ENCODE results near the gene USP25. TPM values are rescaled to one million over a fixed set of nuclear protein-coding genes. Genes with fewer than 3 reads are reported as not detected.

Gene USP25
- polyA plus RNA-seq, 4 donors = 8.1 to 22.8 (median 8.9) TPM

GRCh38 chr21:15849927-15850326 lies 120.1 kb downstream of the USP25 start:
- 85 to 91% (median 90%) methylated on average over 2 of the region's 2 CpGs for WGBS, 3 donors
- no peaks in the 10 kb centered on the region for H3K4me1 ChIP-seq (ENCODE audit: control insufficient read depth in 3 of 3, insufficient read depth in 2 of 3, low read depth in 1 of 3, low read length in 2 of 3)
- H3K4me3 ChIP-seq (ENCODE audit: low read depth in 1 of 3, low read length in 3 of 3) = no peak overlapping the region
- no peak for FAIRE-seq
- peaks cover 0 to 3% (median 0%) of the 10 kb centered on the region in 3 donors for H3K36me3 ChIP-seq (ENCODE audit: control insufficient read depth in 3 of 3, insufficient read depth in 2 of 3, low read depth in 1 of 3, low read length in 3 of 3)
- H3K9me3 ChIP-seq (ENCODE audit: control insufficient read depth in 2 of 2, insufficient read depth in 1 of 2, low read depth in 1 of 2, low read length in 1 of 2) = no peaks in the 10 kb centered on the region
- no peaks in the 10 kb centered on the region for H3K27me3 ChIP-seq (ENCODE audit: control insufficient read depth in 3 of 3, insufficient read depth in 3 of 3, low read length in 3 of 3)
- no peak for DNase-seq
- H3K27ac ChIP-seq (ENCODE audit: low read depth in 1 of 3, low read length in 2 of 3) = no peak overlapping the region

DNA sequence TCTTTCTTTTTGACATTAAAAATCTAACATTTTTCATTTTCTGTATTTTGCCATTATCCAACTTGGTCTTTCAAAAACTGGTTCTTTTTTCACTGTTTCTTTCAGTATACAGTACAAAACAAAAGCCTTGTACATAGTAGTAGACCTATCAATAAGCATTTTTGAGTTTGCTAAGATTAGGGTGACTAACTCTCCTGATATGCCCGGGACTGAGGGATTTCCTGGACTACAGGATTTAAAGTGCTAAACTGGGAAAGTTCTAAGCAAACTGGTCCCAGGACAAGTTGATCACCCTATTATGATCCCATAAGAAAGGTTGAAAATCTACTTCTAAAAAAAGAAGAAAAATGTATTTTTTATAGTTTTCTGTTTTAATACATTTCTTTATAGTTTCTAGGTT lies 120.9 kb downstream of the USP25 start:
- H3K4me1 ChIP-seq (ENCODE audit: control insufficient read depth in 3 of 3, insufficient read depth in 2 of 3, low read depth in 1 of 3, low read length in 2 of 3) = no peaks in the 10 kb centered on the region
- peaks cover 0 to 3% (median 0%) of the 10 kb centered on the region in 3 donors for H3K36me3 ChIP-seq (ENCODE audit: control insufficient read depth in 3 of 3, insufficient read depth in 2 of 3, low read depth in 1 of 3, low read length in 3 of 3)
- no peak for DNase-seq
- H3K9me3 ChIP-seq (ENCODE audit: control insufficient read depth in 2 of 2, insufficient read depth in 1 of 2, low read depth in 1 of 2, low read length in 1 of 2) = no peaks in the 10 kb centered on the region
- no peak overlapping the region for H3K4me3 ChIP-seq (ENCODE audit: low read depth in 1 of 3, low read length in 3 of 3)
- 41 to 69% (median 68%) methylated on average over 1 of the region's 1 CpG for WGBS, 3 donors
- H3K27me3 ChIP-seq (ENCODE audit: control insufficient read depth in 3 of 3, insufficient read depth in 3 of 3, low read length in 3 of 3) = no peaks in the 10 kb centered on the region
- FAIRE-seq = no peak
- no peak overlapping the region for H3K27ac ChIP-seq (ENCODE audit: low read depth in 1 of 3, low read length in 2 of 3)

GRCh38 chr21:15852146-15852545 lies 122.4 kb downstream of the USP25 start:
- Histone ChIP-seq H3K27ac (ENCODE audit: low read depth in 1 of 3, low read length in 2 of 3) (no peak overlapping the region), H3K4me3 (ENCODE audit: low read depth in 1 of 3, low read length in 3 of 3) (no peak overlapping the region), H3K27me3 (ENCODE audit: control insufficient read depth in 3 of 3, insufficient read depth in 3 of 3, low read length in 3 of 3) (no peaks in the 10 kb centered on the region), H3K36me3 (ENCODE audit: control insufficient read depth in 3 of 3, insufficient read depth in 2 of 3, low read depth in 1 of 3, low read length in 3 of 3) (peaks cover 0 to 3% (median 0%) of the 10 kb centered on the region in 3 donors), H3K4me1 (ENCODE audit: control insufficient read depth in 3 of 3, insufficient read depth in 2 of 3, low read depth in 1 of 3, low read length in 2 of 3) (no peaks in the 10 kb centered on the region), H3K9me3 (ENCODE audit: control insufficient read depth in 2 of 2, insufficient read depth in 1 of 2, low read depth in 1 of 2, low read length in 1 of 2) (no peaks in the 10 kb centered on the region)
- DNase-seq (no peak), FAIRE-seq (no peak)
- WGBS, 3 donors = 79 to 88% (median 81%) methylated on average over 3 of the region's 3 CpGs

DNA sequence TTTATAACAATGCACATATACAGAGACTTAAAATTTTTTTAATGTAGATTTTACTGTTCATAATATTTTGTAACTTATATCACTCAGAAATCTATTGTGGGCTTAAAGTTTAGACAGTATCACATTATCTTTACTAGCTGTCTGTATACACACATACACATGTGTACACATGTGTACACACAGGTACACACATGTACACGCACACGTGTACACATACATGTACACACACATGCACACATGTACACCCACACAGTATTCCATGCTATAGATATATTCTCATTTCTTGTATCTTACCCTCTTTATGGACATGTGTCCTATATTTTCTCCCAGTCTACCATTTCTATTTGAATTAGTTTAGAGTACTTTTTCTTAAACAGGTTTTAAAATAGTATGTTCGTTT lies 123.3 kb downstream of the USP25 start:
- DNase-seq (no peak), FAIRE-seq (peak; percentile 62)
- H3K9me3 ChIP-seq (ENCODE audit: control insufficient read depth in 2 of 2, insufficient read depth in 1 of 2, low read depth in 1 of 2, low read length in 1 of 2) = no peaks in the 10 kb centered on the region
- H3K27me3 ChIP-seq (ENCODE audit: control insufficient read depth in 3 of 3, insufficient read depth in 3 of 3, low read length in 3 of 3) = no peaks in the 10 kb centered on the region
- peaks cover 0 to 3% (median 0%) of the 10 kb centered on the region in 3 donors for H3K36me3 ChIP-seq (ENCODE audit: control insufficient read depth in 3 of 3, insufficient read depth in 2 of 3, low read depth in 1 of 3, low read length in 3 of 3)
- no peak overlapping the region for H3K27ac ChIP-seq (ENCODE audit: low read depth in 1 of 3, low read length in 2 of 3)
- 96 to 98% (median 98%) methylated on average over 3 of the region's 3 CpGs for whole genome bisulfite sequencing, 3 donors
- H3K4me3 ChIP-seq (ENCODE audit: low read depth in 1 of 3, low read length in 3 of 3) = no peak overlapping the region
- H3K4me1 ChIP-seq (ENCODE audit: control insufficient read depth in 3 of 3, insufficient read depth in 2 of 3, low read depth in 1 of 3, low read length in 2 of 3) = no peaks in the 10 kb centered on the region

DNA sequence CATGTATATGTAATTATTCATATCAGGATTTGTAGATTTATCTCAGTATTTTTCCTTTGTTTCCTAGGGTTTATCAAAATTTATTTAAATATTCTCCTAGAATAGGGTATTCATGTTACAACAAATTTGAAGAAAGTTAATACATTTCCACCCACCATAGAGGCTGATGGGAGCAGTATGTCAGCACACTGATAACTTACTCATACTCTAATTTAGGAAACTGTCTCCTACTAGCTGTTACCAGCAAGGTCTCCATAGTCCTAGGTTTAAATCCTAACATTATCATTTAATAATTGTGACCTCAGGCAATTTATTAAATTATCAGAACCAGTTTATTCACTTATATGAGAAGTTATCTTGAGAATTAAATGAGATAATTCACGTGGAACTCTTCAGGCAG lies 127.0 kb downstream of the USP25 start:
- 82 to 92% (median 88%) methylated on average over 1 of the region's 1 CpG for WGBS, 3 donors
- Histone ChIP-seq H3K27me3 (ENCODE audit: control insufficient read depth in 3 of 3, insufficient read depth in 3 of 3, low read length in 3 of 3) (no peaks in the 10 kb centered on the region), H3K27ac (ENCODE audit: low read depth in 1 of 3, low read length in 2 of 3) (no peak overlapping the region), H3K9me3 (ENCODE audit: control insufficient read depth in 2 of 2, insufficient read depth in 1 of 2, low read depth in 1 of 2, low read length in 1 of 2) (no peaks in the 10 kb centered on the region), H3K4me3 (ENCODE audit: low read depth in 1 of 3, low read length in 3 of 3) (no peak overlapping the region), H3K4me1 (ENCODE audit: control insufficient read depth in 3 of 3, insufficient read depth in 2 of 3, low read depth in 1 of 3, low read length in 2 of 3) (no peaks in the 10 kb centered on the region), H3K36me3 (ENCODE audit: control insufficient read depth in 3 of 3, insufficient read depth in 2 of 3, low read depth in 1 of 3, low read length in 3 of 3) (peaks cover 0 to 3% (median 0%) of the 10 kb centered on the region in 3 donors)
- no peak for DNase-seq
- FAIRE-seq = no peak

DNA sequence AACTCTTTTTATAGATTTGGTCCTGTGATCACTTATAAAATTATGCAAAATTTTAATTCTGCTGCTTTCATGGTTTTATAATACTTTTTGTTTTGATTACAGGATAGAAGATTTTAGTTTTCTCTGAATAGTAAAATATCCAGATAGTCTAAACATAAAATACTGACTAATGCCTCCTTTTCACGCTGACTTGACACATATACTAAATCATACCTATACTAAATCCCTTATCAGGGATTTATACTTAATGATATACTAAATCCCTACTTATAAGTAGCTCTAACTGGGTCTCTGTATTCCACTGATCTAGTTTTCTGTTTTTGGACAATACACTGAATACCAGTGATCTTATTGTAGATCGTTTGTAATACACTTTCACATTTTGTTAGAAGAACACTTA lies 128.0 kb downstream of the USP25 start:
- FAIRE-seq (no peak), DNase-seq (no peak)
- Histone ChIP-seq H3K27ac (ENCODE audit: low read depth in 1 of 3, low read length in 2 of 3) (no peak overlapping the region), H3K4me1 (ENCODE audit: control insufficient read depth in 3 of 3, insufficient read depth in 2 of 3, low read depth in 1 of 3, low read length in 2 of 3) (no peaks in the 10 kb centered on the region), H3K9me3 (ENCODE audit: control insufficient read depth in 2 of 2, insufficient read depth in 1 of 2, low read depth in 1 of 2, low read length in 1 of 2) (no peaks in the 10 kb centered on the region), H3K27me3 (ENCODE audit: control insufficient read depth in 3 of 3, insufficient read depth in 3 of 3, low read length in 3 of 3) (no peaks in the 10 kb centered on the region), H3K4me3 (ENCODE audit: low read depth in 1 of 3, low read length in 3 of 3) (no peak overlapping the region), H3K36me3 (ENCODE audit: control insufficient read depth in 3 of 3, insufficient read depth in 2 of 3, low read depth in 1 of 3, low read length in 3 of 3) (peaks cover 0 to 3% (median 0%) of the 10 kb centered on the region in 3 donors)
- WGBS, 3 donors = 54 to 72% (median 68%) methylated on average over 2 of the region's 2 CpGs

DNA sequence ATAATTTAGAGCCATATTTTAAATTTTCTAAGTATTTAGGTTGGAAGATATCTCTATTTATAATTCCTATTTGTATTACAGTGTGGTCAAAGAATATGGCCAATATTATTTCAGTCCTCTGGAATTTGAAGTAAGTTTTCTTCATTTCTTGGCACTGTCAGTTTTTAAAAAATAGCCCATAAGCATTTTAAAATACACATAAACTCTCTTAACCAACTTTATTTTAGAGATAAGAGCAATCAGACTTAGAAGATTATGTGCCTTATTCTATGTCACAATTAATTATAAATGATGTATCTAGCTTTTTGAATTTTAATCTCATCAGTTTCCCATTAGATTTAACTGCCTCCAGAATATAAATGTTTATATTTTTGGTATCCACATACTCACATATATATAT lies 130.8 kb downstream of the USP25 start:
- Histone ChIP-seq H3K27me3 (ENCODE audit: control insufficient read depth in 3 of 3, insufficient read depth in 3 of 3, low read length in 3 of 3) (no peaks in the 10 kb centered on the region), H3K27ac (ENCODE audit: low read depth in 1 of 3, low read length in 2 of 3) (no peak overlapping the region), H3K36me3 (ENCODE audit: control insufficient read depth in 3 of 3, insufficient read depth in 2 of 3, low read depth in 1 of 3, low read length in 3 of 3) (no peaks in the 10 kb centered on the region), H3K9me3 (ENCODE audit: control insufficient read depth in 2 of 2, insufficient read depth in 1 of 2, low read depth in 1 of 2, low read length in 1 of 2) (no peaks in the 10 kb centered on the region), H3K4me3 (ENCODE audit: low read depth in 1 of 3, low read length in 3 of 3) (no peak overlapping the region), H3K4me1 (ENCODE audit: control insufficient read depth in 3 of 3, insufficient read depth in 2 of 3, low read depth in 1 of 3, low read length in 2 of 3) (no peaks in the 10 kb centered on the region)
- FAIRE-seq (no peak), DNase-seq (no peak)

DNA sequence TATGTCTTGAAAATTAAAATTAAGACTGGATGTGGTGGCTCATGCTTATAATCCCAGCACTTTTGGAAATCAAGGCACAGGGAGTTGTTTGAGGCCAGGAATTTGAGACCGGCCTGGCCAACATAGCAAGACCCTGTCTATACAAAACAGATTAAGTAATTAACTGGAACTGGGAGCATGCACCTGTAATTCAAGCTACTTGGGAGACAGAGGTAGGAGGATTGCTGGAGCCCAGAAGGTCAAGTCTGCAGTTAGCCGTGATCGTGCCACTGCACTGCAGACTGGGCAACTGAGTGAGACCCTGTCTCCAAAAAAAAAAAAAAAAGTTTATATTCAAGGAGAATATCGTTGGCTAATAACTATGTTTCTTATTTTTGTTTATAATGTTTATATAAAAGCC lies 139.2 kb downstream of the USP25 start:
- H3K9me3 ChIP-seq (ENCODE audit: control insufficient read depth in 2 of 2, insufficient read depth in 1 of 2, low read depth in 1 of 2, low read length in 1 of 2) = no peaks in the 10 kb centered on the region
- no peak overlapping the region for H3K27ac ChIP-seq (ENCODE audit: low read depth in 1 of 3, low read length in 2 of 3)
- FAIRE-seq = no peak
- no peaks in the 10 kb centered on the region for H3K27me3 ChIP-seq (ENCODE audit: control insufficient read depth in 3 of 3, insufficient read depth in 3 of 3, low read length in 3 of 3)
- H3K4me3 ChIP-seq (ENCODE audit: low read depth in 1 of 3, low read length in 3 of 3) = no peak overlapping the region
- DNase-seq = no peak
- no peaks in the 10 kb centered on the region for H3K4me1 ChIP-seq (ENCODE audit: control insufficient read depth in 3 of 3, insufficient read depth in 2 of 3, low read depth in 1 of 3, low read length in 2 of 3)
- H3K36me3 ChIP-seq (ENCODE audit: control insufficient read depth in 3 of 3, insufficient read depth in 2 of 3, low read depth in 1 of 3, low read length in 3 of 3) = peaks cover 0 to 11% (median 2%) of the 10 kb centered on the region in 3 donors
- 87 to 98% (median 91%) methylated on average over 4 of the region's 4 CpGs for WGBS, 3 donors

GRCh38 chr21:15870819-15871218 lies 141.0 kb downstream of the USP25 start:
- Histone ChIP-seq H3K9me3 (ENCODE audit: control insufficient read depth in 2 of 2, insufficient read depth in 1 of 2, low read depth in 1 of 2, low read length in 1 of 2) (no peaks in the 10 kb centered on the region), H3K36me3 (ENCODE audit: control insufficient read depth in 3 of 3, insufficient read depth in 2 of 3, low read depth in 1 of 3, low read length in 3 of 3) (peaks cover 4 to 16% (median 4%) of the 10 kb centered on the region in 3 donors), H3K27ac (ENCODE audit: low read depth in 1 of 3, low read length in 2 of 3) (no peak overlapping the region), H3K4me3 (ENCODE audit: low read depth in 1 of 3, low read length in 3 of 3) (no peak overlapping the region), H3K27me3 (ENCODE audit: control insufficient read depth in 3 of 3, insufficient read depth in 3 of 3, low read length in 3 of 3) (no peaks in the 10 kb centered on the region), H3K4me1 (ENCODE audit: control insufficient read depth in 3 of 3, insufficient read depth in 2 of 3, low read depth in 1 of 3, low read length in 2 of 3) (no peaks in the 10 kb centered on the region)
- DNase-seq (no peak), FAIRE-seq (peak; percentile 65)
- 88 to 92% (median 89%) methylated on average over 4 of the region's 4 CpGs for WGBS, 3 donors
